Activated gamma-delta T cell treated with anti-CD3 and anti-CD28 coated beads, Interleukin-2, amount 50 U/mL, for 16 hours (primary cell): ENCODE results near the gene OBI1.
"Not testable (repeated sequence)": the region's sequence is repeated elsewhere in the genome, so short reads cannot be mapped to it uniquely, and the experiment has no call there.

ENCODE experiments used
- DNase-seq: peaks from one replicate; pipeline ENCODE4 v3.0.0-alpha.2; 2020; ENCODE audit warnings: low read depth

OBI1 gene

DNA sequence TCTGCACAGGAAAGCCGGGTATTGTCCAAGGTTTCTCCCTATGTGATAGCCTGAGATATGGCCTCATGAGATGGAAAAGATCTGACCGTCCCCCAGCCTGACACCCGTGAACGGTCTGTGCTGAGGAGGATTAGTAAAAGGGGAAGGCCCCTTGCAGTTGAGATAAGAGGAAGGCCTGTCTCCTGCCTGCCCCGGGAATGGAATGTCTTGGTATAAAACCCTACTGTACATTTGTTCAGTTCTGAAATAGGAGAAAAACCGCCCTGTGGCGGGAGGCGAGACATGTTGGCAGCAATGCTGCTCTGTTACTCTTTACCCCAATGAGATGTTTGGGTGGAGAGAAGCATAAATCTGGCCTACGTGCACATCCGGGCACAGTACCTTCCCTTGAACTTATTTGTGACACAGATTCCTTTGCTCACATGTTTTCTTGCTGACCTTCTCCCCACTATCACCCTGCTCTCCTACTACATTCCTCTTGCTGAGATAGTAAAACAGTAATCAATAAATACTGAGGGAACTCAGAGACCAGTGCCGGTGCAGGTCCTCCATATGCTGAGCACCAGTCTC is 11.8 kb downstream of the OBI1 start:
- not testable (repeated sequence) for DNase-seq

DNA sequence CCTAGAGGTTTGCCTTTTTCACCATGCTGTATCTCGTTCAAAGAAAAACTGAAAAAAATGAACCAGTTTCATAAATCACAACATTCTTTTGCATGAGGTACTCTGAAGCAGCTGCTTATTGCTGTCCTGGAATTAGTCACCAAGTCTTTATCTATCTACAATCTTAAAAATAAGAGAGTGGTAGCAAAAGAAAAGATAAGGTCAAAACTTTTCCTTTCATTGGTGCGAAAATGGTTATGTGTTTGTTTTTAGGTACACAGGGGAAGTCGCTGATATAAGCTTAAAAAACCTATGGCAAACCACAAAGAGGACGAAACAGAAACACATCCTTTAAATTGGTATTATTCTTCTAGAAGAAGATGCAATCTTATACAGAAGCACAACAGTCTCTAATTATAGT is 20.7 kb downstream of the OBI1 start:
- no peak for DNase-seq

DNA sequence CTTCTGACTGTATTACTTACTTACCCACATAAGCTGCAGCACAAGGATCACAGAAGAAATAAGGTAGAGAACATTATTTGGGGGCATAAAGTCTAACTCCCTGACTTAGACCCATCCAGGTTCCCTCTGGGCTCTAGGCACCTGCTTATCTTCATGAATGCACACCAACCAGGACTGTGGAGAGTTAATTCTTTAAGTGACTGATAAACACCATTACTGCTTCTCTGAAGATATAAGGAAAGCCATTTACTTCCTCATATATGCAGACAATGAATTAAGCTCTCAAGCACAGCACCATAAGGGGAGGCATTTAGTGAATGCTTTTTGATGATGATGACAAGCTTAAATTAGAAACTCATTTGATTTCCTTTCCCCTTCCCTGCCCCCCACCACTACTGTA is 22.5 kb downstream of the OBI1 start:
- no peak for DNase-seq

DNA sequence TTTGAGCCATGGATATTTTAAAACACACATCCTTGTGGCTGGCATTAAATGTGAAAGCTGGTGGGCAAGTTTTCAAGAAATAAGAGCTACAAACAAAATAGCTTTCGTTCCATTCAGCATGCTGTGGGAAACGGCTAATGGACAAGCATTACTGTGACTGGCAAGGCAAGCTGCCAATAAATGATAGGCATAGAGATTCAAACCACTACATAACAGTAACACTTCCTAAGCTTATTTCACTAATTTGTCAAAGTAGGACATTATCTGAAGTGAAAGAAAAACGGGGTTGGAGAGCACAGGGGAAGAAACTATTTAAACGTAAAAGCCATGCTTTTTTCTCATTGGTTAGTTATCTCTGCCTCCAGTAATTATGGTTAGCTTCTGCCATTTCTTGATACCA is 26.0 kb downstream of the OBI1 start:
- DNase-seq = no peak

DNA sequence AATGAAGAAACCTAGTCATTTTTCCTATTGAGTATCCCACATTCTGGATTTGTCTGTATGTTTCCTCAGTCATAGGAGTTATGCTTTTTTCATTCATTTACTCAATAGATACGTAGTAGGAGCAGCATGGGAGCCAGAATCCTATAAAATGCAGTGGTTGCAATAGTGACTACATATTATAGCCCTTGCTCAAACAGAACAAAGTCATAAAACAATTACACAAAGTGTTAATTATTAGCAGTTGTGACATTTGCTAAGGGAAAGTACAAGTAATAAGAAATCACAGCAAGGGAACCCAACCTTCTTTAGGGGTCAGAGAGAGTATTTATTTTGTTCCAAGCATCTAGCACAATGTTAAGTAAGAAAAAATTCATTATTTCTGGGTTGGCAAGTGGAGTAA is 27.9 kb downstream of the OBI1 start:
- no peak for DNase-seq

DNA sequence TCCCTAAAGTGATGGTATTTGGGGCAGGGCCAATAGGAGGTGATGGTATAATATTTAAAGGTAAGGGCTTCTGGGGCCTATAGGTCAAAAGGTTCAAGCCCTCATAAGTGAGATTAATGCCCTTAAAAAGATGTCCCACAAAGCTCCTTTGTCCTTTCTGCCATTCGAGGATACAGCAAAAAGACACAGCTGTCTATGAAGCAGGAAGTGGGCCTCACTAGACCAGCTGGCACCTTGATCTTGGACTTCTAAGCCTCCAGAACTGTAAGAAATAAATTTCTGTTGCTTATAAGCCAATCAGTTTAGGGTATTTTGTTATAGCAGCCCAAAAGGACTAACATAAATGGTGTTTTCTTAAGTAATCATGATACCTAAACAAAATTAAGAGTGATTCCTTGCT is 28.4 kb downstream of the OBI1 start:
- no peak for DNase-seq

DNA sequence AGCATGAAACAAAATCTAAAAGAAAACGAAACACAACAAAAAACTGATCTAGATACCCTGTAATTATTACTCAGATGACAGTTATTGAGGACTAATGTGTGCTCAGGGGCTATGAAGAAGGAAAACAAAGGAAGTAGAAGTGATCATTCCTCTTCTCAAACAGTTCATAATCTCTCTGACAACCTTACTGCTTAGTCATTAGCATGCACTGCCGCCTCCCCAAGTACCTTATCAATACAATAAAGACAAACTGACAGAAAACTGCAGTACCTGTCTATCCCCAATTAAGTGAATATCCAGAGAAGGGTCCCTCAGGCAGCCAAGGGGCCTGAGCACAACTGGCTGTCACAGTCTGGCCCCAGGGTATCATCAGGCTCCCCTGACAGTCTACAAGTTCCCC is 33.6 kb downstream of the OBI1 start:
- no peak for DNase-seq

DNA sequence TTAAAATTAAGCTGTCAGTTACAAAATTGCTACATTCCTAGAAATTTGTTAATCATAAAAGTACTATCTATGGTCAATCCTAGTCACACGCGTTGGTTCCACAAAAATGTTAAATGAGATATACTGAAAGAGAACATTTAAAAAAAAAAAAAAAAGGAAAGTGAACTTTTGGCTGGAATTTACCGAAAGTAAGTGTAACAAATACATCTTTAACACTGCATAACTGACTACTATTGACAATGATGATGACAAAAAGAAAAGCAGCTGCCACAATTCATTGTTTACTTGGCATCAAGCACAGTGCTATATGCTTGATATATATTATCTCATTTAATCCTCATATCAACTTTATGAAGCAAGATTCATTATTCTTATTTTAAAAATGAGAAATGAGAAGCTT is 35.8 kb downstream of the OBI1 start:
- no peak for DNase-seq

DNA sequence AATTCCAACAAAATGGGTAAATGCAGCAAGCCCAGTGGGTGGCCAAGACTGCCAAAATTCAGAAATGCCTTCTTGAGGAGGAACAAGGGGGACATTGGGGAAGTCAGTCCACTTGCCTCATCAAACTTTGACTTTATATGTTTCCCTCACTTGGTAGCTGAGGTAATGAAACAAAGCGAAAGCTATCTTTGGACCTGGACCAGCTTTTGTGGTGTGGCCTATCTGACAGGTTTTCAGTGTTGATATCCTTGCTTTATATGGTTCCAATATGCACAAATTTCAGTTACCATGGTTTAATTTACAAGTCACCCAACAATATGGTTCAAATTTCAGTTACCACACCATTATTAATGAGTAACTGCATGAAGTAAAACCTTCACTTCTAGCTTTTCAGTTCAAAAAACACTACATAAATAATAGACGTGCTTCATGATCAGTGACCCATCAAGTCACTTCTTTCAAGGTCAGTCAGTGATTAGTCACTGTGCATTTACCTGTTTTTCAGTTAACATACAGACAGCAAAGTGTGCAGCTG is 38.0 kb downstream of the OBI1 start:
- DNase-seq = no peak

DNA sequence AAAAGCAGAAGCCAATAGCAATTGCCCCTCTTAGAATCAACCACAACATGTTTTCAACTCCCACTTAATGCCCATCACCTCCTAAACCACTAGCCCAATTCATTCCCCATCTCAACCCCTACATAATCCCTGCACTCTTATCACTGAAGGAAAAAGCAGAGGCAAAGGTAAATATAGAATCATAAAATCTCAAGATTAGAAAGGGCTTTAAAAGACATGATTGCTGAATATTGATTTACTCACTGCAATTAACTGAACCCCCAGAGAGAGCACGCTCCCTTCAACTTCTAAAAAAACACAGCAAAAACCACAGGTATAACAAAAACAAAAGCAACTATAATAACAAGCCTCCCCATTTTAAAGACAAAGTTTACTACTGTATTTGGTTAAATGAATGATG is 40.5 kb downstream of the OBI1 start:
- DNase-seq = no peak

DNA sequence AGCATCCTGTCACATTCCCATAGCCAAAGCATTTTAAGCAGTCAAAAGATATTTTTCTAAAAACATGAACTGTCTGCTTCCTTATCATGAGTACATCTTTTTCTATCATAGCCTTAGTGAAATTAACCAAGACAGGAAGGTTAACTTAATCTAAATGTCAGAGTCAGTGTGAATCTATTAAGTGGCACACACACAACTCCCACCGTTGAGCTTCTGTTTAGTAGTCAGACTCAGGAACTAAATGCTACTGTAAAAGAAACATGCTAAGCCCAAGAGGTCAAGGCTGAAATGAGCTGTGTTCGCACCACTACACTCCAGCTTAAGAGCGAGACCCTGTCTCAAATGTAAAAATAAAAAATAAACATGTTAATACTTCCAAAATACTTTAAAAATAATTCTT is 47.9 kb downstream of the OBI1 start:
- no peak for DNase-seq

DNA sequence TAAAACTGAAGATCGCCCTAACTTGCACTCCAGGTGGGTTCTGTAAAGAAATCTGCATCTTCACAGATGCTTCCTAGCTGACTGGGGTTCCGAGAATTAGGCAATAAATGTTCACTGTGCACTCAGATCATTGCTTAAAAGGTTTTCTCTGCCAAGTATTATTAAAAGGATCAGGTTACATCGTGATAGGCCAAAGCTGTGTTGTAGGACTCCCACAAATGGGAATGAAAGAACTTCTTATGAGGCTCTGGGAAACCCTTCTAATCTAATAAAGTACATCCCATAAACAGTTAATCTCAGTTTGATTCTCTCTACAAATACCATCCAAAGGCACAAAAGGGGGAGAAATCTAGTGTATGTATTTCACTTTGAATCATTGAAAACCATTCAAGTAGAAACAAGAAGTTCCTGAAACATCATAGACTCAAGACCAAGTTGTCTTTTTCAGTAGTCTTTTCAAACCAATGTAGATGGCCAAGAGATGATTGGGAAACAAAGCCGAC is 48.5 kb downstream of the OBI1 start:
- no peak for DNase-seq

DNA sequence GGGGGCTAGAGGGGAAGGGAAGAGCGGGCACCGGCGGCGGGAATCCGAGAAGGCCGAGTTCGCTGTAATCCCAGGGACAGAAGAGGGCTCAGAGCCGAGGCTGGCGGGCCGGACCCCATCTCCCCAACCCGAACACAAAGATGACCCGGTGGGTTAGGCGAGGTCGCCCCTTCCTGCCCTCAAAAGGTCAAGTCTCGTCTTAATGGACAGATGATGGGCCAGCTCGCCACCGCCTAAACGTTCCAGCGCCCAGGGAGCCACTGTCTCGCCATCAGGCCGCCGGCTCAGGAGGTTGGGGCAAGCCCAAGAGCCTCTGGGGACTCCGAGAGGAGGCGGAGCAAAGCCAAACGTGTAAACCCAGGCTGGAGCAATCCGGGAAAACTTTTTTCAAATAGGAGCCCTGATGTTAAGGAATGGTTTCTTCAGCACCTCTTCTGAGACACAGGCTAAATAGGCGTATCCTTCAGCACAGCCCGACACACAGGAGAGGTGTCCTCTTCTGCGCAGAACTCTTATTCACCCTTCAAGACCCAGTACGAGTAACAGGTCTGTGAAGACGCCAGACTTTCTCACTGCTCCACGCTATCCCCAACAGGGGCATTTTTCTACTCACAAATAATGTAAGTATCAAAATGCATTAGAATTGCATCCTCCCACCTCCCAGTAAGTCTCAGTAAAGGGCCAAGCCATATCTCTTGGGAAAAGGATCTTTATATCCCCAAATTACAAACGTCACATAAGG is 49.3 kb downstream of the OBI1 start:
- DNase-seq = no peak

DNA sequence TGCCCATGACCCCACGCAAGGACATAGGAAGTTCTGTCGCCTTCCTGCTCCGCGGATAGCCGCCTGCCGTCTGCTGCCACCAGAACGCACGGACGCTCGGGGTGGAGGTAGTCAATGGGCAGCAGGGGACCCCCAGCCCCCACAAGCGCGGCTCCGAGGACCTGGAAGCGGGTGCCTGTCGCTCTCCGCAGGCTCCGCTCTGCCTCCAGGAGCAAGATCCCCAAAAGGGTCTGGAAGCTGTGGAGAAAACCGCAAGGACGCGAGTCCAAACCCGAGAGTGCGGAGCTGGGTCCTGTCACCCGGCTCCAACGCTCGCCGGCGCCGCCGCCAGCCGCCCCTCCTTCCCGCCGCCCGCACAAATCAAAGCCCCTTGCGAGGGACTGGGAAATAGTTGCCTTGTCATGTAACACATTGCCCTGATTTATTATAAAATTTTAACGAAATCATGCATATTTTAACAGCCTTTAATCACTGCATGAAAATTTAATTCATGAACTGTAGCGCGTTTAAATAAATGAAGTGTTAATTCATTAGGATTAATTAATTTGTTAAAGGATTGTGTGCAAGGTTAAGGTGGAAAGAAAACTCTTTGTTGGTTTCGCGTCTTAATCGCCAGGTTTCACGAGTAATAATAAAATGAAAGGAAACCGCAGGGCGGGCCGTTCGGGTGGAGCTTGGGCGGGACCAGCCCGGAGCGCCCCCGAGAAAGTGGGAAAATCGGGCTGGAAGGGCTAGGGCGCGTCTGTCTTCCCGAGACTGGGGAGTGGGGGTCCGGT is 50.1 kb downstream of the OBI1 start:
- DNase-seq = no peak

DNA sequence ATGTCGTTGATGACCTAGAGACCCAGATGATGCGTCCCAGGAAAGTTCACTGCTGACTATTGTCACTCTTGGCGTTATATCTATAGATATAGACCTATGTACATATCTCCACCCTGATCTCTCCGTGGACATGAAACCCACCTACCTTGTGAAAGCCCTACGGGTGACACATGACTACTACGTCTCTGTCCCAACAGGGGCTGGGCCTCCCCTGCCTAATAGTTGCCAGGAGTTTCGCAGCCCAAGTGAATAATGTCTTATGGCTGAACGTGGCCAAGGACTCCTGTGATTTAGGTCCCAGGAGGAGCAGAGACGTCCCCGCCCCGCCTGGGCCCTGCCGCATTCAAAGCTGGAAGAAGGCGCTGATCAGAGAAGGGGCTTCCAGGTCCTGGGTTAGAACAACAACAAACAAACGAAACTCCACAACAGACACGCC is 50.7 kb downstream of the OBI1 start:
- no peak for DNase-seq

DNA sequence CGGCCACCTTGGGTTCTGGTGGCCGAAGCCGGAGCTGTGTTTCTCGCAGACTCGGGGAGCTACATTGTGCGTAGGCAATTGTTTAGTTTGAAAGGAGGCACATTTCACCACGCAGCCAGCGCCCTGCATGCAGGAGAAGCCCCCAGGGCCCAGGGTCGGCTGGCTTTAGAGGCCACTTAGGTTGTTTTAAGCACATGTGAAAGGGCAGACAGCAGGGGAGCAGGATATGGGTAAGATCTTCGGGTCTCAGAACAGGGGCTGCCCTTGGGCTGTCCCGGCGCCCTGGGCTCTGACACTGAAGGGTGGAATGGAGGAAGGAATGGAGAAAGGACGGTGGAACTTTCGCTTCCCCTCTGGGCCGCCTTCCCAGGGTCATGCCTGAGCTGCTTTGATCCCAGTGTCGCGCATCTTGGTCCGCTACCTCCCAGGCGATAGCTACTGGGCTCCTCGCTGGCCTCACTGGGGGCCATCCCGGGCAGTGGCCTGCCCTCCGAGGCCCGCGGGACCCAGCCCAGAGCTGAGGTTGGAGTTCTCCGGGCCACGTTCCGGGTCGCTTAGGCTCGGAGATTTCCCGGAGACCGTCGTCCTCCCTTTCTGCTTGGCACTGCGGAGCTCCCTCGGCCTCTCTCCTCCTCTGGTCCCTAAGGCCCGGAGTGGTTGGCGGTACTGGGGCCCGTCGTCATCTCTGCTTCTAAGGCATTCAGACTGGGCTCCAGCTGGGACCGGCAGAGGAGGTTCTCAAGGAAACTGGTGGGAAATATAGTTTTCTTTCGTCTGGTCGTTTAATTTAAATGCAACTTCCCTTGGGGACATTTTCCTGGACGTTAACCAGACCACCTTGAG is 51.3 kb downstream of the OBI1 start:
- no peak for DNase-seq

DNA sequence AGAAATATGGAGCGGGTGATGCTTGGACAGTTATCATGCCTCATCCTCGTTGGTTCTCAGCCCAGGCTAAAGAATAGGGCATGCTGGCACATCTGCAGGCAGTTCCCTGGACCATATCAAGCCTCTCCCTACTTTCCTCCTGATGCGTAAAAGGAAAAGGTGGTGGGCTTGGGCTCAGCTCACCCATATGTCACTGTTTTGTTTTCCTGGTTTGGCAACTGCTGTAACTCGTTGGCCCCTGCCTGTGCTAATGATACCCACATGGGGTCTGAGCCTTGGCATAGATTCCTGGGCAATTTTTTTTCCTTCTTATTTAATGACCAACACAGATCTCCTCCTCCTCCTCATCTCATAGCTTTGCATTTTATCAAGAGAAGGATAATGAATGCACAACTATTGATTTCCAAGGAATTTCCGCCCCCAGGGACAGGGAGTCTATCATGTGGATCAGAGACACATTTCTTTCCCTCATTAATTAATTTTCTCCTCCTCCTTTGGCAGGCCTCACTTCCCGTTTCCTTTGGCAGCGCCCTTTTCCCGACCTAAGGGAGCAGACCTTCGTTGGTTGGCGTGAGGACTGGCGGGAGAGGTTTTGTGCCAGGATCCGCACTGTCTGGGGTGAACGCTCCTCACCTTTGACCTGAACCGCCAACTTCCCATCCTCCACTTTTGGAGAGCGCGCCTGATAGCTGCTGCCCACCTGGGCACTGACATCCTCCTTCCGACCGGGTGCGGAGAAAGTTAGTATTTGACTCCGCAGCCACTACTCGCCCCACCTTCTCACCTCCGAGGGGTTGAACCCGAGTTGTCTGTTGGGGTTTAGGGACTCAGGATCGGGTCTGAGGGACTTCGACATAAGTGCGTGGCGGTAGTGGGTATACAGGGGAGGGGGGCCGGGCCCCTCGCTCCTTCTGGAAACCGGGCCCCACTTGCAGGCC is 52.2 kb downstream of the OBI1 start:
- no peak for DNase-seq

DNA sequence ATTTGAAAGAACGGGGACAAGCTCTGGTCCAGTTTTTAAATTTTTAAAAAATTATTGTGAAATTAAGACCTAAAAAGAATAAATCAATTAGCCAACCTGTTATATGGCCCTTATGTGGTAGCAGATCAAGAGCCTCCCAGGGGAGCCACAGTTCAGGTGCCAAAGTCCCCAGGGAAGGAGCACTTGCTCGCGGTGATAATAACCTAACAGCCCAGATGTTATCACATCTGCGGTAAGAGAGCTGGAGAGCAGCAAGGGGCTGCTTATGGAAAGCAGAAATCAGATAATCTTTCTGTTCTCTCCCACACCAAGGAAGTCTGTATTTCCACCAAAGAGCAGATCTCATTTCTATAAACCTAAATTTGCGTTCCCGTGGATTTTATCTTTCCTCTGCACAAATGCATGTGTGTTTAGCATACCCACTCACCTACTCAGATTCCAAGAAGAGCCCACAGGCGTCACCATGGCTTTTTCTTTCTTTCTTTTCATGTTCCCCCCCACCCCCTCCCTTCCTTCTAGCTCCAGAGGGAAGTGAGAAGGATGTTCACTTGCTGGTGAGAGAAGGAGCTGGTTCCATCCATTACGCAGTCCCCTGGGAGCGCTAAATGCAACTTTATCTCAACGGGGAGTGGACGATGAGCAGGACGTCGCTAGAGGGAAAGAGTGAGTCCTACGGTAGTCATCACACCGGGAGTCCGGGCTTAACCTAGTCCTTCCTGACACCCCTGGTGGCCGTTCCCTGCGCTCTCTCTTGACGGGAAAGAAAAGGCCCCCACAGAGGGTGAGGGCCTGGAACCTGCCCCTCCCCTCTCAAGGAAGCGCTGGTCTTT is 54.0 kb downstream of the OBI1 start:
- no peak for DNase-seq

DNA sequence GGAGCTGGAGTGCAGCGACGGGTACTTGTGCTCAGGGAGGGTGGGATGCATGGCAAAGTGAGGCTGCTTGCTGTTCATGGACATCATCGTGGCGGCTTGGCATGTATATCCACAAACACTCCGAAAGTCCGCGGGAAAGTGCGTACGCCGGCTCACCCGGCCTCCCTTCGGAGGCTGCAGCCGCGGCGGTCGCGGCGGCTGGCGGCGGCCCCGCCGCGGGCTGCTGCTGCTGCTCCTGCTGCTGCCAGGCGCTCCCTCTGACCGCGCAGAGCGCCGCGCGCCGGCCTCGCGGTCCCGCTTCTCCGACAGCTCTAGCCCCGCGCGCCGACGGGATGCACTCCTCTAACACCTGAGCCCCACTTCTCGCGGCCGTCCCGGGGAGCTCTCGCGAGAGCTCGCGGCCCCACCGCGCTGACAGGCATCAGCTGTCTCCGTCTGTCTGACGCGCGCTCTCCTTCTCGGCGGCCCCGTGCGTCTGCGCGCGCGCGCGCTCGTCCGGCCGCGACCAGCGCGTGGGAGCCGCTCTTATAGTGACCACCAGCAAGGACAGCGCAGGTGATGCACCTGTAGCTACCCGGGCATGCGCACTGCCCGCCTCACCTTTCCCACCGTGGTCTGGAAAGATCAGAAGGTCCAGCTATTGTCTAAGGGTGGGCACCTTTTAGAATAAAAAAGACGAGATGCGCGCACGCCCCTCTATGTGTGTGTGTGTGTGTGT is 55.6 kb downstream of the OBI1 start, which contains the start of gene POU4F1:
Gene POU4F1 (minus strand): TSS at position 313 of the 718 bp plus-strand sequence. CDS start 226 bp downstream, at position 87.
- no peak for DNase-seq
